GM19035 (cell line): Measurements from ENCODE around the gene IL36A.

Experiments used
- ATAC-seq: cut with Tn5 transposase; IDR thresholded peaks from one replicate; pipeline ENCODE4 v1.9.1; 2021; ENCODE audit not compliant: unreplicated experiment

The IL36A gene

DNA sequence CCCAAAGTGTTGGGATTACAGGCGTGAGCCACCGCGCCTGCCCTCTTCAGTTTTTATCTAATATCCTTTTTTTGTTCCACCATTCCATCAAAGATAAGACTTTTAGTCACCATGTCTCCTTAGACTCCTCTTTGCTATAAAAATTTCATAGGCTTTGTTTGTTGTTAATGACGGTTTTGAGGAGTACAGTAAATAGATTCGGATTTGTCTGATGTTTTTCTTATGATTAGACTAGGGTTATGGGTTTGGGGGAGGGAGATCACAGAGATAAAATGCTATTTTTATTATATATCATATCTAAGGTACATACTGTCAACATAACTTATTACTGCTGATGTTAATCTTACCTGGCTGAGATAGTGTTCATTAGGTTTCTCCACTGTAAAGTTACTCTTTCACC is 41.2 kb downstream of the IL36A start:
- no peak for ATAC-seq

DNA sequence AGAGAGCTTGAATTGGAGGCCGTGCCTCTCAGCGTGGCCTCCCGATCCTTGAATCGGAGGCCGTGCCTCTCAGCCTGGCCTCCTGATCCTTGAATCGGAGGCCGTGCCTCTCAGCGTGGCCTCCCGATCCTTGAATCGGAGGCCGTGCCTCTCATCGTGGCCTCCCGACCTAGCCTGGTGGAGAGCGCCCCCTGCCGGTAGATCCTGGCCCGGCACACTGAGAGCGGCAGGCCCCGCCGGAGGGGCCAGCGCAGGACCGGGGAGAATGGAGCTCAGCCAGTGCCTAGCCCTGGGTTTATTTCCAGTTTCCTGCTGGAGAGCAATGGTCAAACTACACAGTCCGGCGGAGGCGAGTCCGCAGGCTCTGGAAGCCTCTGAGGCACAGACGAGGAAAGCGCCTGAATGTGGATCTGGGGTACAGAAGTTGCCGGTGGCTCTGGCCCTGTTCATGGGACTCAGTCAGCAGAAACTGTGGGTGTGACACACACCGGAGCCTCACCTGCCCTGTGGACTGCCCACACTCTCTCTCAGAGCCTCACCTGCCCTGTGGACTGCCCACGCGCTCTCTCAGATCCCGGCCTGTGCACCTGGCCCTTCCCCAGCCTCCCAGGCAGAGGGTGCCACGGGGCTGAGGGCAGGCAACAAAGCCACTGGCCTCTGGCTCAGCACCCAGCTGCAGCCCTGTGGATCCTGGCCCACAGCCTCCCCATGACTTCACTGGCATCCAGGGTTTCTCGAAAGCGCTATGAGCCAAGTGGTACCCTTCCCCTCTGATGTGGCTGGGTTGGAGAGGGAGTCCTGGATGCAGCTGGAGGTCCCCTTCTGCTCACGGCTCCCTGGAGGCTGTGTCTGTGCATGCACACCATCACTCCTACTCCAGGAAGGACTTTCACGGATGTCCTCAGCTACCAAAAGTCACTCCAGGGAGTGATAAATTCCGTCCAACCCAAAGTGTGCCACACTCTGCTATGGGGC is 45.9 kb downstream of the IL36A start:
- ATAC-seq: no peak

DNA sequence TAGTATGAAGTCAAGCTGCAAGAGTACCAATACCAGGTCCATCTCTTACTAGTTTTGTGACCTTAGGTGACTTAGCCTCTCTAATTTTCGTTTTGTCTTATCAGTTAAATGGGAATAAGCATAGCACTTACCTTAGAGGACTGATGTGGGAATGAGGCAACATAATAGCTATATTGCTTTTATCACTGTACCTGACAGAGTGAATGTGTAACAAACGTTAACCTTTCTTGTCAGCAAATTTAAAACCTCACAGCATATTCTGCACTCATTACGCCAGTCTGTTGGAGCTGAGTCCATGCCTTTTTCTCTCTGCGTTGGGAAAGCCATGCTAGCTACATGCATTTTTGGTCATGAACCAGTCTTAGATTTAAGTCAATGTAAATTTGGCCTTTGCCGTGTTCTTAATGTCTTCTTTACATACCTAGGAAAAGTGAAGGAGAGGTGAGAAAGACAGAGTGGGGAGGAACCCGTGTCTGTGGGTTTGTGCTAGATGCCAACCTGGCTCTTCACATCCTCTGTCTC is 47.2 kb downstream of the IL36A start, which contains the start of gene IL36B:
Gene IL36B (minus strand): TSS at position 472 of the 522 bp plus-strand sequence.
- ATAC-seq: no peak

DNA sequence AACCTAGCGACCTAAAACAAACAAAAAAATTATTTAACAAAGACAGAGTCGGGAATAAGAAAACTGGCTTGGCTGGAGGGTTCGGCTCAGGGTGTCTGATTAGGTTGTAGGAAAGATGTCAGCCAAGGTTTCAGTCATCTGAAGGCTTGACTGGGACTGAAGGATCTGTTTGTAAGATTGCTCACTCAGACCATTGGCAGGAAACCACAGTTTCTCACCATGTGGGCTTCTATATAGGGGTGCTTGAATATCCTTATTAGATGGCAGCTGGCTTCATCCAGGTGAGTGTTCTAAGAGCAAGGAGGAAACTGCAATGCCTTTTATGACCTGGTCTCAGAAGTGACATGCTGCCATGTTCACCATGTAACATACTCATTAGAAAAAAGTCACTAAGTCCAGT is 48.4 kb downstream of the IL36A start:
- ATAC-seq: no peak

DNA sequence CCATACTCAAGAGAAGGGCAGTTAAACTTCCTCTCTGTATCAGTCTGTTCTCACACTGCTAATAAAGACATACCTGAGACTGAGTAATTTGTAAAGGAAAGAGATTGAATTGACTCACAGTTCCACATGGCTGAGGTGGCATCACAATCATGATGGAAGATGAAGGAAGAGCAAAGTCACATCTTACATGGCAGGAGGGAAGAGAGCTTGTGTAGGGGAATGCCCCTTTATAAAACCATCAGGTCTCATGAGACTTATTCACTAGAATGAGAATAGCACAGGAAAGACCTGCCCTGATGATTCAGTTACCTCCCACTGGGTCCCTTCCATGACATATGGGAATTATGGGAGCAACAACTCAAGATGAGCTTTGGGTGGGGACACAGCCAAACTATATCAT is 48.8 kb downstream of the IL36A start:
- no peak for ATAC-seq

DNA sequence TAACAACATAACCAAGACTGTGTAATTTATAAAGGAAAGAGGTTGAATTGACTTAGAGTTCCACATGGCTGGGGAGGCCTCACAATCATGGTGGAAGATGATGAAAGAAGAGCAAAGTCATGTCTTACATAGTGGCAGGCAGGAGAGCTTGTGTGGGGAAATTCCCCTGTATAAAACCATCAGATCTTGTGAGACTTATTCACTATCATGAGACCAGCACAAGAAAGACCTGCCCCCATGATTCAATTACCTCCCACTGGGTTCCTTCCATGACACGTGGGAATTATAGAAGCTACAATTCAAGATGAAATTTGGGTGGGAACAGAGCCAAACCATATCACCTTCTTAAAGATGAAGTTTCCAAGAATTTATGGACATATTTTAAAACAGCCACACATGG is 51.3 kb downstream of the IL36A start:
- no peak for ATAC-seq

DNA sequence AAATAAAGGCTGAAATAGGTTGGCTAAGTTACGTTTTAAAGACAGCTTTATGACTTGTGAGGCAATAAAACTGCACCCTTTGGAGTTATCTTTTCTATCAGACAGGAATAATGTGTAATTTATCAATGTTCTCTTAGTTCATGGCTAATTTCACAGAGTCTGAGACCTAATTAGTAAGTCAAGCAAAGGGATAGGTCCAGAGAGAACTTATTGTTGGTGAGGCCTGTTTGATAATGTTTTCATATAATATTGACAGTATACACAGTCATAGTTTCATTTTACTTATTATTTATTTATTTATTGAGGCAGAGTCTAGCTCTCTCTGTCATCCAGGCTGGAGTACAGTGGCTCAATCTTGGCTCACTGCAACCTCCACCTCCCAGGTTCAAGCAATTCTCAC is 51.9 kb downstream of the IL36A start:
- no peak for ATAC-seq
